LNCAP (cell line): ENCODE results near the gene HEXIM1.

Experiments used
- TF ChIP-seq, protein P1 (sequence below): fragments of 450-650 bp; IDR thresholded peaks from 2 replicates; pipeline ENCODE4 v1.5.1; 2017; ENCODE audit warnings: mild to moderate bottlenecking

Gene HEXIM1

DNA sequence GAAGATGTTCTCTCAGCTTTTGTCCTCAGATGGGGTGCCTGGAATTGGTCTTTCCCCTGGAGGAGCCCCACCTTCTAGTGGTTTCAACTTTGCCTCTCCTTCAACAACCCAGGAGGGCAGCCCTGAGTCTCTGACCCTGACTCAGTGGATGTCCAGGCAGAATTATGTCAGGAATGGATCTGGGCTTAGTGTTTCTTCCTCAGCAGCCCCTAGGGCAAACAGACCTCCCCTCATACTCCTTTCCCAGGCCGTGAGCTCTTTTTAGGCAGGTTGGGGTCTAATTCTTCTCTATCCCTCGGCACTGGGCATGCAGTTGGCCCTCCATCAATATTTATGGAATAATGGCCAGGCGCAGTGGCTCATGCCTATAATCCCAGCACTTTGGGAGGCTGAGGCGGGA is 53.2 kb downstream of the HEXIM1 start:
- TF ChIP-seq, protein P1, sequence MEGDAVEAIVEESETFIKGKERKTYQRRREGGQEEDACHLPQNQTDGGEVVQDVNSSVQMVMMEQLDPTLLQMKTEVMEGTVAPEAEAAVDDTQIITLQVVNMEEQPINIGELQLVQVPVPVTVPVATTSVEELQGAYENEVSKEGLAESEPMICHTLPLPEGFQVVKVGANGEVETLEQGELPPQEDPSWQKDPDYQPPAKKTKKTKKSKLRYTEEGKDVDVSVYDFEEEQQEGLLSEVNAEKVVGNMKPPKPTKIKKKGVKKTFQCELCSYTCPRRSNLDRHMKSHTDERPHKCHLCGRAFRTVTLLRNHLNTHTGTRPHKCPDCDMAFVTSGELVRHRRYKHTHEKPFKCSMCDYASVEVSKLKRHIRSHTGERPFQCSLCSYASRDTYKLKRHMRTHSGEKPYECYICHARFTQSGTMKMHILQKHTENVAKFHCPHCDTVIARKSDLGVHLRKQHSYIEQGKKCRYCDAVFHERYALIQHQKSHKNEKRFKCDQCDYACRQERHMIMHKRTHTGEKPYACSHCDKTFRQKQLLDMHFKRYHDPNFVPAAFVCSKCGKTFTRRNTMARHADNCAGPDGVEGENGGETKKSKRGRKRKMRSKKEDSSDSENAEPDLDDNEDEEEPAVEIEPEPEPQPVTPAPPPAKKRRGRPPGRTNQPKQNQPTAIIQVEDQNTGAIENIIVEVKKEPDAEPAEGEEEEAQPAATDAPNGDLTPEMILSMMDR = no peak
